Measurements from ENCODE around the gene DCST2.

GRCh38 chr1:154987326-154987725 lies 46.3 kb downstream of the DCST2 start:
- TF ChIP-seq POLR2A (IDR thresholded peaks at IDR 0.05) (no peak), CTCF (IDR thresholded peaks at IDR 0.05) (no peak), POLR2AphosphoS5 (IDR thresholded peaks at IDR 0.05) (no peak)
